Fibroblast of the aortic adventitia (primary cell): ENCODE measurements around the gene GTSF1L. TPM values are rescaled to one million over a fixed set of nuclear protein-coding genes. Genes with fewer than 3 reads are reported as not detected.

Experiments
- DNase-seq: peaks from one replicate; pipeline ENCODE4 v3.0.0-alpha.2; 2010; ENCODE audit warnings: low read depth
- H3K4me3 ChIP-seq: 2 replicates; pipeline ENCODE4 v1.5.1; 2011; ENCODE audit warnings: low read depth, mild to moderate bottlenecking, control low read depth, low read length, moderate library complexity
- CTCF ChIP-seq: IDR thresholded peaks from 2 replicates; pipeline ENCODE4 v1.5.1; 2011; ENCODE audit warnings: mild to moderate bottlenecking, low read length, control low read depth, inconsistent platforms; ENCODE audit not compliant: insufficient read depth
- total RNA-seq: library from RNA; depleted of rRNA; stranded (reverse); fragments of >200 nt; gene quantifications from 2 replicates; pipeline ENCODE4 v1.2.3, GENCODE V29; 2012; ENCODE audit warnings: low replicate concordance

Gene GTSF1L
- total RNA-seq, 1 donor, result not detected

- no peak for DNase-seq
- H3K4me3 ChIP-seq, result no peak overlapping the region
- TF ChIP-seq CTCF, result no peak
Measured at GRCh38 chr20:43717616-43717995, 9.2 kb downstream of the GTSF1L start.

DNA sequence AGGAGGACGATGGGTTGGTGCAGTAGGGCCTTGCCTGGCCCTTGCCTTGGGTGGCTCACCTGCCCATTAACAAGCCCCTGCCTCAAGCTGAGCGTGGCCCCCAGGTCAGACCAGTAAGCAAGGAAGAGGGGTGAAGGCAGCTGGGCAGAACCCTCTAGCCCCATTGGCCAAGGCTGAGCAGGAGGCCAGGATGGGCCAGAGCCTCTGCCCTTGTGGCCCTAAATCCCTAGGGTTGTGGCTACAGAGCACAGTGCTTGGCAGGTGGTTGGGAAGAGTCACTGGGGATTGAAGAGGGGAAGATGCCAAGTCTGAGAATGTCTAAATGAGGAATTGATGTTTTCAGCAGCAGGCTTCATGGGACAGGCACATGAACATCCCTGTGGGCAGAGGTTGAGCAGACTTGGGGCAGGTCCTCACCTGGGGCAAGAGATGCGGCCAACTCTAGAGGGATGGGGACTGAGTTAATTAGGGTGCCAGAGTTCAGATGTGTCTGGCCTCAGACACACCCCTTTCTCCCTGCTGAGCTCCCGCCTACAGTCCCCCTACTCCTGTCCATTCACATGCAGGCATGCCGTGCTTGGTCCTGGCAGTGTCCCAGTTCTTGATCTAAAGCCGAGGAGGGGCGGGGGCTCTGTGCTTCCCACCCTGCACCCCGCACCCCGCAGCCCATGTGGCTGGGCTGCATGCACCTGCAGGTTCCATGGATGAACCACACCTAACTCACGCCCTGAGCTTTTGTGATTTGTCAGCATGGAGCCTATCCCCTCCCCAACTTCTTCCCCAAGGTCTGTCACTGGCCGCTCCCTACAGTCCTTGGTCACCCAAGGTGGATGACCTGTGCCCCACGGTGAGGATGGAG, 9.8 kb downstream of the GTSF1L start:
- no peak for DNase-seq
- H3K4me3 ChIP-seq, result no peak overlapping the region
- no peak for TF ChIP-seq CTCF

GRCh38 chr20:43716123-43716522, 10.7 kb downstream of the GTSF1L start:
- no peak overlapping the region for H3K4me3 ChIP-seq
- TF ChIP-seq CTCF, result no peak
- no peak for DNase-seq

DNA sequence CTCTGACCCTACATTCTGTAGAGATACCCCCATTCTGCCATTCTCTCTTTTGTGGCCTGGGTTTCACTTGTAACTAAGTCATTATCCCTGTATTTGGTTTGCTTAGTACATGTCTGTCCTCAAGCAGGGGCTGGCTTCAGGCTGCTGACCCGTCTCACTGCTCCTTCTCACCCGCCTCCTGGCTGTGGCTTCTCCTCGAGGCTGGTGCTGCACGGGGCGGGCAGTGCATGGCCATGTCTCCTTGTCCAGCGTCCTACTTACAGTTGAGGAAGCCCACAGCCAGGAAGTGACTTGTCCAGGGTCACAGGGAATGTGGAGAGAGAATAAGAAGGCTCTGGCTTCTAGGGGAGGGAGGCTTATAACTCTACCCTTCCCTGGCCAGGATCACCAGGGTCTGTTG, 11.3 kb downstream of the GTSF1L start:
- DNase-seq, result no peak
- TF ChIP-seq CTCF, result no peak
- no peak overlapping the region for H3K4me3 ChIP-seq

GRCh38 chr20:43715044-43715443, 11.8 kb downstream of the GTSF1L start:
- no peak for TF ChIP-seq CTCF
- DNase-seq, result no peak
- no peak overlapping the region for H3K4me3 ChIP-seq

DNA sequence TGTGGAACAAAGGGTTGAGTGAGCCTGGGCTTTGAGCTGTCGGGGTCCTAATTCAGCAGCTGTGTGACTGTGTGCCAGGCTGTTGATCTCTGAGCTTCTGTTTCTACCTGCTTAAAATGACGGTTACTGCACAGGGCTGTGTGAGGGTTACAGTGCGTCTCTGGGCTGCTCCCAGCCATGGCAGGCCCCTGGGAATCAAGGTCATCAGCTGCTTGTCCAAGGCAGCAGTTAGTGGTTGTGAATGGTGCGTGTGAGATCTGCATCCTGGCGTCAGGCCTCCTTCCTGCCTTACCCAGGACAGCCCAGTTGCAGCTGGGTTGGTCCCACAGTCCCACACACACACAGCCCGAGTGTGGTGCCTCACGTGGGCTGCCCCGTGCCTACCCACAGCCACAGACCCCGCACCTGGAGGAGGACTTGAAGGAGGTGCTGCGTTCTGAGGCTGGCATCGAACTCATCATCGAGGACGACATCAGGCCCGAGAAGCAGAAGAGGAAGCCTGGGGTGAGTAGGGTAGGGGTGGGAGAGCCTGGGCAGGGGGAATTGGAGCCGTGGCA, 15.6 kb downstream of the GTSF1L start:
- H3K4me3 ChIP-seq, result no peak overlapping the region
- TF ChIP-seq CTCF, result no peak
- DNase-seq, result no peak
